HG03108 (cell line): ENCODE measurements around the gene RCAN2.

Experiments
- ATAC-seq: cut with Tn5 transposase; IDR thresholded peaks from one replicate; pipeline ENCODE4 v1.9.1; 2021; ENCODE audit warnings: moderate library complexity; ENCODE audit not compliant: unreplicated experiment

The RCAN2 gene

DNA sequence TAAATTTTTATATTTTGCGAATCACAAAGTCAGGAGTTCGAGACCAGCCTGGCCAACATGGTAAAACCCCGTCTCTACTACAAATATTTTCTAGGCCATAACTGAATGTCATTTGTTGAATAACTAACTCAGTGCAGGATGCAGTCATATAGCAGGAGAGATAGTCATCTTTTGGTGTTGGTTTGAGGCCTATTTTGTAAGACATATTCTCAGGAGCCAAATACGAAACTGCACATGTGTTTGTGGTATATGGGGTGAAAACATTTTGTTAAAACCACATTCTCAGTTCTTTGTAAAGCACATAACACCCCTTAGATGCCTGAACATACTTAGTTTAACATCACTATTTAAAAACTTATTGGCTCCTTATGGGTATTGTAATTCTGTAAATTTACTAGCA lies 315.8 kb downstream of the RCAN2 start:
- ATAC-seq = peak; percentile 77

- no peak for ATAC-seq
Observed at GRCh38 chr6:46174904-46175303, 316.3 kb downstream of the RCAN2 start.

GRCh38 chr6:46172176-46172575 lies 319.1 kb downstream of the RCAN2 start:
- no peak for ATAC-seq
